GM19023 (cell line): Measurements from ENCODE around the gene SUSD2.
"Not testable (repeated sequence)": the region's sequence is repeated elsewhere in the genome, so short reads cannot be mapped to it uniquely, and the experiment has no call there.

Source experiments
- ATAC-seq: cut with Tn5 transposase; IDR thresholded peaks from one replicate; pipeline ENCODE4 v1.9.1; 2021; ENCODE audit warnings: mild to moderate bottlenecking, moderate library complexity; ENCODE audit not compliant: unreplicated experiment

Gene SUSD2

GRCh38 chr22:24171822-24172221 is 9.5 kb upstream of the SUSD2 start:
- ATAC-seq, result no peak

DNA sequence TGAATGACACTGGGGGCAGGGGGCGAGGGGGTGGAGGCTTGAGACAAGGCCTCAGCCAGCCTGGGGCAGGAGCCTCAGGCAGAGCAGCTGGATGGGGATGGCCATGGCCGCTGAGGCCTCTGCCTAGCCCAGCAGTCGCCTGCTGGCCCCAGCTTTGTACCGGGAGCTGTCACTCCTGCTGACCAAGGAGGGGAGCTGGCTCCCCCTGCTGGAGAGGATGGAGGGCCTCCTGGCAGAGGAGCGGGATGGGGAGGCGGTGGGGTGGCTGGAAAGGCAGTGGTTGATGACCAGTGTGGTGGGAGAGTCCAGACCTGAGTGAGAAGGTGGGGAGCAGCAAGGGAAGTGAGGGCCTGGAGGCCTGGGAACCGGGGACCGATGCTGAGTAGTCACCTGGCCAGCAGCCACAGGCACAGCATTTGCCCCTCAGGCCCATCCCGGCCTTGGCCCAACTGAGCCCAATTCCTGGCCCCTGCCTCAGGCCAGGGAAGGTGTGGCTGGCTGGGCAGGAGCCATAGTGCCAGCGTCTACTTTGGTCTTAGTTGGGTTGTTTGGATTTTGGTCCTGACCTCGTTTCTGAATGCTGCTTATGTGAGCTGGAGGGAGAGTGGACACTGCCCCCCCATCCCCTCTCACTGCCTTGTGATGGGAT is 6.0 kb upstream of the SUSD2 start:
- ATAC-seq, result no peak

GRCh38 chr22:24176040-24176439 is 5.2 kb upstream of the SUSD2 start:
- no peak for ATAC-seq

- no peak for ATAC-seq
Measured at GRCh38 chr22:24176630-24177029, 4.7 kb upstream of the SUSD2 start.

DNA sequence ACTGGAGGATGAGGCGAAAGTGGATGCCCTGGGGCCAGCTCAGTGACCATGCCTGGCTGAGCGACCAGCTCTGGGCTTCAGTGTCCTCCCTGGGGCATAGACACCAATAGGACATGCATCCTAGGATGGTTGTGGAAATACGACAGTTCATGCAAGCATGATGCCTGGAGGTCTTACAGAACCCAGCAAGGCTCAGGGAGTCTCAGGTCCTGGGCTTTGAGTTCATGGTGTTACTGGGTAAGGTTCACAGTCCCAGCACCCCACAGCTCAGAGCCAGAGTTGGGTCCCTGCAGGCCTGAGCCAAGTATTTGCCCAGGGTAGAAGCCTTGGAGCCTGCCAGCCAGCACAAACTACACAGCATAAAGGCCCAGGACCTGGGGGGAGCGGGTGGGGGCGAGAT is 4.2 kb upstream of the SUSD2 start:
- ATAC-seq, result no peak

- ATAC-seq, result no peak
Measured at GRCh38 chr22:24177456-24177855, 3.8 kb upstream of the SUSD2 start.

DNA sequence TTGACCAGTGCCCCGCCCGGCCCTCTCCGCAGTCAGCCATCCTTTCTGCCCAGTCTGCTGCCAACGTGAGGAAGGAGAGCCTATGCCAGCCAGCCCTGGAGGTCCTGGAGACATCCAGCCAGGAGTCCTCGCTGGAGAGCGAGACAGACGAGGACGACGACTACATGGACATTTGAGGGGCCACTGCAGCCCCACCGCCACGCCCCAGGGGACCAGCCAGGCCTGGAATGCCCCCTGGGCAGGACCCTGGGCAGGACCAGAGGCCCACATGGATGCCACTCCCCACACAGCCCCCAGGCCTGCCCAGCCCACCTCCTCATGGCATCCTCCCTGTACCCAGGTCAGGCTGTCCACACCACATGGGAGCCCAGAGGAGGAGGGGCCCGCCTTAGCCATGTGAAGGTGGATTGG is 3.3 kb upstream of the SUSD2 start:
- no peak for ATAC-seq

- ATAC-seq, result no peak
Measured at GRCh38 chr22:24178502-24179440, 2.5 kb upstream of the SUSD2 start.

GRCh38 chr22:24179478-24180210 is 1.6 kb upstream of the SUSD2 start:
- ATAC-seq, result no peak

DNA sequence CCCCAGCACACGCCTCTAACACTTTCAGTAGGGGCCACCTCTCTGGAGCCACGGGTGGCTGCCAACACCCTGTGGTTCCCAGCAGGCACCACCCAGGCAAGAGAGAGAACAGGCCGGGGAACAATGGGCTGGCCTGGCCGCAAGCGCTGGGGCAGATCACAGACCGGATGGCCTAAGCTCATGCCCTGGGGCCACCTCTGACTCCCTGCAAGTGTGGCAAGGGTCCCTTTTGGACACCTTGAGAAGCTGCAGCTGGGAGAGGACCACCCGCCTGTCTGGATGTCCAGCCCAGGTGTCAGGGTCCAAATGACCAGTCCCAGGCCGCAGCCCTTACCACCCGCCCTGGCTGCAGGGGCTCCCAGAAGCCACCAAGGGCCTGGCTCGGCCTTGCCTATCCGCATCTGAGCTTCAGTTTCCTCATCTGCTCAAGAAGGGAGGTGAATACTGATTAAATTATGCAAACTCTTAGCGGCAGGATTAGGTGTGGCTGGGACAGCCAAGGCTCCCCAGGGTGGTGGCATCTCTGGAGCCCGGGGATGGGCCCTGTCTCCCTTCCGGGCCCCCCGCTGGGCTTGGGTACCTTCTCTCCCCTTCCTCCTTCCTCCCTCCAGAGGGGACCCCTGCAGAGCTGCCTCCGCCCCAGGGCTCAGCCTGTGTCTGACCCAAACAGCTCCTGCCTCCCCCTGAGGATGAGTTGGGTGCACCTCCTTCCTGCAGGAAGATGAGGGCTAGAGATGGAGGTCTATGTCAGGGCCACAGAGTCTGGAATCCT is 785 bp upstream of the SUSD2 start:
- ATAC-seq, result no peak

- ATAC-seq, result no peak
Measured at GRCh38 chr22:24181996-24182899, 961 bp downstream of the SUSD2 start.

- not testable (repeated sequence) for ATAC-seq
Measured at GRCh38 chr22:24182900-24183246, 1.6 kb downstream of the SUSD2 start.

DNA sequence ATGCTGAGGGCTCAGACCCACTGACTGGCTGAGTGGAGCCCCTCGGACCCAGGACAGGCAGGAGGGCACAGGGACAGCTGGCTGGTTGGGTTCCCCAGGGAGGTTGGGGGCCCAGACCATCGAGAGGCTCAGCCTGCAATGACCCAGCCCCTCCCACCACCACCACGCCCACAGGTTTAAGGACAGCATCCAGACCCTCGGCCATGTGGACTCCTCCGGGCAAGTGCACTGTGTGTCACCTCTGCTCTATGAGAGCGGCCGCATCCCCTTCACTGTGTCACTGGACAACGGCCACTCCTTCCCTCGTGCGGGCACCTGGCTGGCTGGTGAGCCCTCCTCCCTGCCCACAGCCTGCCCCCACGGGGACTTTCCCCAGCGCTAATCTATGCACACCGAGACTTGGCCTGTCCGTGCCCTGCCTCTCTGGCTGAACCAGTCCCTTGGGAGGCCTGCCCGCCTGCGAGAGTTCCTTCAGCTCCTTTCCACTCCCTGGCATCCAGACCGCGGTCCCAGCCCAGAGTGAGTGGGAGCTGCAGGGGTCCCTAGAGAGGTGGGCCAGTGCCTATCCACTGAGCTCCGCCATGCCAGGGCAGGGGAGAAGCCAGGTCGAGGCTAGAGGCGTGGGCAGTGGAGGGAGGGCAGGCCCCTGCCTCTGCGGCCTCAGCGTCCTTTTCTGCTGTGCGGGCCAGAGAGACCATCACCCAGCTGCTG is 2.2 kb downstream of the SUSD2 start:
- no peak for ATAC-seq

DNA sequence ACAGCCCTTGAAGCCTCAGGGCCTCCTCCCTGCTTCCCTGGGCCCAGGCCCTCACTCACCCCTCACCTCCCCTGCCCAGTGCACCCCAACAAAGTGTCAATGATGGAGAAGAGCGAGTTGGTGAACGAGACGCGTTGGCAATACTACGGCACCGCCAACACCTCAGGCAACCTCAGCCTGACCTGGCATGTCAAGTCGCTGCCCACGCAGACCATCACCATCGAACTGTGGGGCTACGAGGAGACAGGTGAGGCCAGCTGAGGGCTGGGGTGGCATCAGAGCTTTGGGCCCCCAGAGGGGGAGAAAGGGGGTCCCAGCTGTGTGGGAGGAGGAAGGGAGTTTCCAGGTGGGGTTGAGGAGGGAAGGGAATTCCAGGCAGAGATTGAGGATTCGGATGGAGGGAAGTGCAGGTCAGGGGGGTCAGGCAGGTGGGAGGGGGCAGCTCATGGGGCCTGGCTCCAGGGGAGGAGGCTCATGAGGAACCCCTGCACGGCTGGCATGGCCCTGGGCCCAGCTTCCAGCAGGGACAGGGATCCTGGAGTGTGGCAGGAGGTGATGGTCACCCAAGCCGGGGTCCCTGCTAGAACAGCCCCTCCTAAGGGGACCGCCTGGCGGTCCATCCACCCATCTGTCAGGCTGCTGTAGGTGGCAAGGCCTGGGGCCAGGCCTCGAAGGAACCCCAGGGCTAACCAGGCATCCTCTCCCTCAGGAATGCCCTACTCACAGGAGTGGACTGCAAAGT is 2.9 kb downstream of the SUSD2 start:
- ATAC-seq, result no peak

GRCh38 chr22:24185001-24185500 is 3.8 kb downstream of the SUSD2 start:
- ATAC-seq, result no peak

DNA sequence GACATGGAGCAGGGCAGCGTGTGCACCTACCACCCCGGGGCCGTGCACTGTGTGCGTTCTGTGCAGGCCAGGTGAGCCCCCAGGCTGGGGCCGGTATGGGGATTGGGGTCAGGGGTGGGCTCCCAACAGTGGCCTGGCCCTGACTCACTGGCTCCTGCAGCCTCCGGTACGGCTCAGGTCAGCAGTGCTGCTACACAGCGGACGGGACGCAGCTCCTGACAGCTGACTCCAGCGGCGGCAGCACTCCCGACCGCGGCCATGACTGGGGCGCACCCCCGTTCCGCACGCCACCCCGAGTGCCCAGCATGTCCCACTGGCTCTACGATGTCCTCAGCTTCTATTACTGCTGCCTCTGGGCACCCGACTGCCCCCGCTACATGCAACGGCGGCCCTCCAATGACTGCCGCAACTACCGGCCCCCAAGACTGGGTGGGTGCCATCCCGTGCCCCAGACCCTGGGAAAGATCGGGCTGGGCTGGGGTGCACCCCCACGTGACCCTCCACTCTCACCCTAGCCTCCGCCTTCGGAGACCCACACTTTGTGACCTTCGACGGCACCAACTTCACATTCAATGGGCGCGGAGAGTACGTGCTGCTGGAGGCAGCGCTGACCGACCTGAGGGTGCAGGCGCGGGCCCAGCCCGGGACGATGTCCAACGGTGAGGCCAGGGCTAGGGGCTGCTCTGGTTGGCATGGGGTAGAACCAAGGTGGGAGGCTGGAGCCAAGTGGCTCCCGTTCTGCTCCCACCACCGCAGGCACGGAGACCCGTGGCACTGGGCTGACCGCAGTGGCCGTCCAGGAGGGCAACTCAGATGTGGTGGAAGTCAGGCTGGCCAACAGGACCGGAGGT is 4.4 kb downstream of the SUSD2 start:
- no peak for ATAC-seq

DNA sequence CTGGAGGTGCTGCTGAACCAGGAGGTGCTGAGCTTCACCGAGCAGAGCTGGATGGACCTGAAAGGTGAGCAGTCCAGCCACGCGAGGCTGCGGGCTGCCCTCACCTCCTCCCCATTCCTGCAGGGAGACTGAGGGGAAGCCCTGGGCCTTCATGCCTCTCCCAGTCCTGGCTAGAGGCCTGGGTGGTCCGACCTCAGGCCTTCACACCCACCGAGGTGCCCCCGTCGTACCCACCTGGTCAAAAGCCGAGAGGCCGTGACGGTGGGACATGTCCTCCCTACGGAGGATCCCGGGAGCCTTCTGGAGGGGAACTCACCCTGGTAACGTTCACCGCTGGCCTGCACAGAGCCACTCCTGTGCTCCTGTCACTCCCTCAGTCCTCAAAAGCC is 5.1 kb downstream of the SUSD2 start:
- no peak for ATAC-seq
